B cell (primary cell): ENCODE results near the gene ORAI3.

Experiments used
- CTCF ChIP-seq: fragments of 200-600 bp; IDR thresholded peaks from one replicate; pipeline ENCODE4 v1.8.0; 2022; ENCODE audit warnings: antibody characterized with exemption, mild to moderate bottlenecking
- EZH2 ChIP-seq: IDR thresholded peaks from 2 replicates; pipeline ENCODE4 v1.6.1; 2012; ENCODE audit warnings: borderline replicate concordance, low read depth, mild to moderate bottlenecking, moderate library complexity, low read length; ENCODE audit not compliant: insufficient read depth, poor library complexity, severe bottlenecking

GRCh38 chr16:30900588-30900987 is 48.3 kb upstream of the ORAI3 start:
- TF ChIP-seq CTCF (no peak), EZH2 (no peak)
